Smooth muscle cell (in vitro differentiated cells): Measurements from ENCODE around the gene FLAD1. TPM values are rescaled to one million over a fixed set of nuclear protein-coding genes. Genes with fewer than 3 reads are reported as not detected.

Experiments
- DNase-seq: peaks from one replicate; lab custom pipeline; 2025; ENCODE audit not compliant: unreplicated experiment; lab: John Stamatoyannopoulos, UW
- H2AFZ ChIP-seq: fragments of 200-600 bp; sonication (generic); 2 replicates; pipeline ENCODE4 v1.6.0; 2016; ENCODE audit warnings: antibody characterized with exemption, low read depth, mild to moderate bottlenecking
- H3F3A ChIP-seq: fragments of 200-600 bp; sonication (generic); 2 replicates; pipeline ENCODE4 v1.6.0; 2017; ENCODE audit warnings: antibody characterized with exemption, low read depth
- H3K27ac ChIP-seq: fragments of 200-600 bp; sonication (generic); 2 replicates; pipeline ENCODE4 v1.5.1; 2016; ENCODE audit warnings: low read depth, mild to moderate bottlenecking
- H3K27me3 ChIP-seq: fragments of 200-600 bp; sonication (generic); 2 replicates; pipeline ENCODE4 v1.6.1; 2016; ENCODE audit warnings: low read depth, mild to moderate bottlenecking
- H3K36me3 ChIP-seq: fragments of 200-600 bp; sonication (generic); 2 replicates; pipeline ENCODE4 v1.5.1; 2016; ENCODE audit warnings: low read depth
- H3K4me1 ChIP-seq: fragments of 200-600 bp; sonication (generic); 2 replicates; pipeline ENCODE4 v1.5.1; 2016; ENCODE audit warnings: low read depth
- H3K4me2 ChIP-seq: fragments of 200-600 bp; sonication (generic); 2 replicates; pipeline ENCODE4 v1.6.0; 2016; ENCODE audit warnings: mild to moderate bottlenecking
- H3K4me3 ChIP-seq: fragments of 200-600 bp; sonication (generic); 2 replicates; pipeline ENCODE4 v1.5.1; 2016; ENCODE audit warnings: mild to moderate bottlenecking
- H3K79me2 ChIP-seq: fragments of 200-600 bp; sonication (generic); 2 replicates; pipeline ENCODE4 v1.6.0; 2016; ENCODE audit warnings: low read depth, mild to moderate bottlenecking
- H3K9ac ChIP-seq: fragments of 200-600 bp; sonication (generic); 2 replicates; pipeline ENCODE4 v1.6.0; 2016; ENCODE audit warnings: low read depth
- H3K9me3 ChIP-seq: fragments of 200-600 bp; sonication (generic); replicated peaks from 2 replicates; pipeline ENCODE4 v1.5.1; 2016; ENCODE audit warnings: low read depth
- H4K20me1 ChIP-seq: fragments of 200-600 bp; sonication (generic); 2 replicates; pipeline ENCODE4 v1.6.0; 2016; ENCODE audit warnings: low read depth
- WGBS: methylation state at CpG from one replicate; pipeline ENCODE4 v1.1.7; 2016; ENCODE audit warnings: low lambda C conversion rate; 5-methylcytosine and 5-hydroxymethylcytosine counted together
- polyA plus RNA-seq: library from polyadenylated mRNA; unstranded; fragments of >200 nt; fragmentation: Nextera tagmentation; extraction: Ambion mirVana; gene quantifications from 2 replicates; pipeline ENCODE4 v1.2.1, GENCODE V29; 2016
- total RNA-seq: library from RNA; depleted of rRNA; stranded (reverse); fragments of >200 nt; gene quantifications from 2 replicates; pipeline ENCODE4 v1.2.3, GENCODE V29; 2014
- TF ChIP-seq, protein P1 (sequence below): fragments of 200-600 bp; sonication (generic); IDR thresholded peaks from 2 replicates; pipeline ENCODE4 v1.5.1; 2017; ENCODE audit warnings: borderline replicate concordance, mild to moderate bottlenecking, antibody characterized with exemption; ENCODE audit not compliant: insufficient read depth, poor library complexity, severe bottlenecking

Gene FLAD1
- total and polyA plus RNA-seq, 2 experiments from 2014 or later, result 31.1 to 51.4 TPM

- H3K4me1 ChIP-seq, result peaks cover 18% of the 10 kb centered on the region
- no peaks in the 10 kb centered on the region for H3K27me3 ChIP-seq
- peaks cover 27% of the 10 kb centered on the region for H4K20me1 ChIP-seq
- no peaks in the 10 kb centered on the region for H3K36me3 ChIP-seq
- peak overlapping the region; percentile 91 for H3K27ac ChIP-seq
- H3K4me2 ChIP-seq, result peak overlapping the region; percentile 89
- 39% methylated on average over 4 of the region's 4 CpGs for WGBS
- H3K79me2 ChIP-seq, result peaks cover 17% of the 10 kb centered on the region
- peak overlapping the region; percentile 55 for H3K4me3 ChIP-seq
- TF ChIP-seq, protein P1, sequence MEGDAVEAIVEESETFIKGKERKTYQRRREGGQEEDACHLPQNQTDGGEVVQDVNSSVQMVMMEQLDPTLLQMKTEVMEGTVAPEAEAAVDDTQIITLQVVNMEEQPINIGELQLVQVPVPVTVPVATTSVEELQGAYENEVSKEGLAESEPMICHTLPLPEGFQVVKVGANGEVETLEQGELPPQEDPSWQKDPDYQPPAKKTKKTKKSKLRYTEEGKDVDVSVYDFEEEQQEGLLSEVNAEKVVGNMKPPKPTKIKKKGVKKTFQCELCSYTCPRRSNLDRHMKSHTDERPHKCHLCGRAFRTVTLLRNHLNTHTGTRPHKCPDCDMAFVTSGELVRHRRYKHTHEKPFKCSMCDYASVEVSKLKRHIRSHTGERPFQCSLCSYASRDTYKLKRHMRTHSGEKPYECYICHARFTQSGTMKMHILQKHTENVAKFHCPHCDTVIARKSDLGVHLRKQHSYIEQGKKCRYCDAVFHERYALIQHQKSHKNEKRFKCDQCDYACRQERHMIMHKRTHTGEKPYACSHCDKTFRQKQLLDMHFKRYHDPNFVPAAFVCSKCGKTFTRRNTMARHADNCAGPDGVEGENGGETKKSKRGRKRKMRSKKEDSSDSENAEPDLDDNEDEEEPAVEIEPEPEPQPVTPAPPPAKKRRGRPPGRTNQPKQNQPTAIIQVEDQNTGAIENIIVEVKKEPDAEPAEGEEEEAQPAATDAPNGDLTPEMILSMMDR, result no peak
- H2AFZ ChIP-seq, result no peak overlapping the region
- H3K9me3 ChIP-seq, result no peaks in the 10 kb centered on the region
- H3K9ac ChIP-seq, result peak overlapping the region; percentile 81
- no peaks in the 10 kb centered on the region for H3F3A ChIP-seq
- DNase-seq, result no peak
Observed at GRCh38 chr1:154955039-154955717, 28.0 kb upstream of the FLAD1 start.

- H3K36me3 ChIP-seq, result no peaks in the 10 kb centered on the region
- no peaks in the 10 kb centered on the region for H3K9me3 ChIP-seq
- peak within 1 kb of the TSS; percentile 55 for H3K4me3 ChIP-seq
- H3K4me1 ChIP-seq, result peaks cover 23% of the 10 kb centered on the region
- no peaks in the 10 kb centered on the region for H3F3A ChIP-seq
- peak; percentile 23 for DNase-seq
- H2AFZ ChIP-seq, result no peak within 1 kb of the TSS
- H3K9ac ChIP-seq, result peak within 1 kb of the TSS; percentile 81
- WGBS, result under 1% methylated on average over 18 of the region's 18 CpGs
- H3K27ac ChIP-seq, result peak within 1 kb of the TSS; percentile 91
- TF ChIP-seq, protein P1, result peak; percentile 25
- H4K20me1 ChIP-seq, result peaks cover 25% of the 10 kb centered on the region
- H3K79me2 ChIP-seq, result peaks cover 24% of the 10 kb centered on the region
- peak within 1 kb of the TSS; percentile 89 for H3K4me2 ChIP-seq
- no peaks in the 10 kb centered on the region for H3K27me3 ChIP-seq
Observed at GRCh38 chr1:154955718-154956543, 27.2 kb upstream of the FLAD1 start, which contains the start of gene PBXIP1. Gene PBXIP1, minus strand, starts transcription at chr1:154956099. Its CDS starts 2,378 bp downstream, at chr1:154953721.

GRCh38 chr1:154956544-154956941, 26.6 kb upstream of the FLAD1 start:
- DNase-seq, result no peak
- Histone ChIP-seq H2AFZ (no peak overlapping the region), H3K9ac (peak overlapping the region; percentile 81), H3K4me2 (peak overlapping the region; percentile 89), H3K36me3 (no peaks in the 10 kb centered on the region), H3K4me1 (peaks cover 26% of the 10 kb centered on the region), H3K27me3 (no peaks in the 10 kb centered on the region), H3K79me2 (peaks cover 25% of the 10 kb centered on the region), H3K9me3 (no peaks in the 10 kb centered on the region), H4K20me1 (peaks cover 19% of the 10 kb centered on the region), H3K4me3 (peak overlapping the region; percentile 55), H3F3A (no peaks in the 10 kb centered on the region), H3K27ac (peak overlapping the region; percentile 91)
- TF ChIP-seq, protein P1, result no peak
- WGBS, result 16% methylated on average over 6 of the region's 6 CpGs
